Lower leg skin (tissue), 3 donors: ENCODE measurements around the gene ADCY7.

Experiments
- CTCF ChIP-seq, 3 donors: fragments of 450-650 bp; IDR thresholded peaks; one replicate each; pipeline ENCODE4 v1.5.1; 2016; ENCODE audit warnings: antibody characterized with exemption in 3 of 3, mild to moderate bottlenecking in 3 of 3, moderate library complexity in 2 of 3
- POLR2A ChIP-seq, 2 donors: fragments of 450-650 bp; IDR thresholded peaks; one replicate each; pipeline ENCODE4 v1.6.1; 2016 to 2017; ENCODE audit warnings: antibody characterized with exemption in 2 of 2, mild to moderate bottlenecking in 1 of 2, moderate library complexity in 1 of 2

- TF ChIP-seq CTCF (IDR thresholded peaks at IDR 0.05), result no peak
- no peak for TF ChIP-seq POLR2A (IDR thresholded peaks at IDR 0.05)
Observed at GRCh38 chr16:50255538-50255937, 10.8 kb upstream of the ADCY7 start.
